HG02759 (cell line): Measurements from ENCODE around the gene SYNE4.
"Not testable (repeated sequence)": the region's sequence is repeated elsewhere in the genome, so short reads cannot be mapped to it uniquely, and the experiment has no call there.

Experiments
- ATAC-seq: cut with Tn5 transposase; IDR thresholded peaks from one replicate; pipeline ENCODE4 v1.9.1; 2021; ENCODE audit warnings: mild to moderate bottlenecking, moderate library complexity; ENCODE audit not compliant: unreplicated experiment

The SYNE4 gene

DNA sequence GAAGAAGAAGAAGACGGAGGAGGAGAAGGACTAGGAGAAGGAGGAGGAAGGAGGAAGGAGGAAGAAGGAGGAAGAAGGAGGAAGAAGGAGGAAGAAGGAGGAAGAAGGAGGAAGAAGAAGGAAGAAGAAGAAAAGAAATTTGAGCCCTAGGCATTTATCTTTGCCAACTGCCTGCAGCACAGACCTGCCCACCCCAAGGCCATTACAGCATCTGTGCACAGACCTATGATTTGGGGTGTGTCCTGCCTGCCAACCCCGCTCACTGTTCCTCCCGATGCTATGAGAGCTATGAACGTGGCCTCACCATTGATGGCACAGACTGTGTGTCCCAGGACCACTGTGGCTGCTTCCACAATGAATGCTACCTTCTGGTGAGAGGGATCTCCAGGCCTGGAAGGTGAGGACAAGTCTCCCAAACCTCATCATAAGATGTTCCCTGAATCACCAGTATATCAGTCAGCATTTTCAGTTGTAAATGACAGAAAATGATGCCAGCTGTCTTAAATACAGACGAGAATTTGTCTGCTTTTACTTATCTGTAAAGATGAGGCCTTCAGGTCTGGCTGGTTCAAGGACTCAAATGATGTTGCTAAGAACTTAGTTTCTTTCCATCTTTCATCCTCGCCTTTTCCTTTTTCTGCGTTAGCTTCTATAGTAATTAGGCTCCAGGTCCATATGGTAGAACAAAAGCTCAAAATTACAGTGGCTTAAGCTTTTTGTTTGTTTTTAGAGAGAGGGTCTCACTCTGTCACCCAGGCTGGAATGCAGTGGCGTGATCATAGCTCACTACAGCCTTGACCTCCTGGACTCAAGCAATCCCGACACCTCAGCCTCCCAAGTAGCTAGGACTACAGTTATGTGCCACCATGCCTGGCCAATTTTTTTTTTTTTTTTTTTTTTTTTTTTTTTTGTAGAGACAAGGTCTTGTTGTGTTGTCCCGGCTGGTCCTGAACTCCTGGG, 17.6 kb downstream of the SYNE4 start:
- no peak for ATAC-seq

DNA sequence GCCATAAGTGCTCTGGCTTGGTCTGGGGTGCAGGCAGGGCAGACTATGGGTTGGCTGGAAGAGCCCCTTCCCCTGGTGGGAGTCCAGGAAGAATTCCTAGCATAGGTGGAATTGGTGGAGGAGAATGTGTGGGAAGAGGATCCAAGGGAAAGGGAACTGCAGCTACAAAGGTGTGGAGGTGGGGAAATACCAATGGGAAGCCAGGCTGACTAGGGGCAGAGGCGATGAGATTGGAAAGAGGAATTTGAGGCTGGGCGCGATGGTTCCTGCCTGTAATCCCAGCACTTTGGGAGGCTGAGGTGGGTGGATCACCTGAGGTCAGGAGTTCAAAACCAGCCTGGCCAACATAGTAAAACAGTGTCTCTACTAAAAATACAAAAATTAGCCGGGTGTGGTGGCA, 18.5 kb downstream of the SYNE4 start:
- no peak for ATAC-seq

DNA sequence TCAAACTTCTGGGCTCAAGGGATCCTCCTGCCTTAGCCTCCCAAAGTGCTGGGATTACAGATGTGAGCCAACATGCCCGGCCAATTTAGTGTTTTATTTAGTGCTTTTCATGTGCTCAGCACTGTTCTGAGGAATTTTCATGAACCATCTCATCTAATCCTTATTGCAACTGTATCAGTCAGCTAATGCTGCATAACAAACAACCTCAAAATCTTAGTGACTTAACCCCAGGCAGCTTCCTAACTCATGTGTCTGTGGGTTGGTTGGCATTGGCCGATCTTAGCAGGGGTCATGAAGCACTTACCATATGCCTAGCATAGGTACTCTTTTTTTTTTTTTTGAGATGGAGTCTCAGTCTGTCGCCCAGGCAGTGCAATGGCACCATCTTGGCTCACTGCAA, 19.8 kb downstream of the SYNE4 start:
- no peak for ATAC-seq

DNA sequence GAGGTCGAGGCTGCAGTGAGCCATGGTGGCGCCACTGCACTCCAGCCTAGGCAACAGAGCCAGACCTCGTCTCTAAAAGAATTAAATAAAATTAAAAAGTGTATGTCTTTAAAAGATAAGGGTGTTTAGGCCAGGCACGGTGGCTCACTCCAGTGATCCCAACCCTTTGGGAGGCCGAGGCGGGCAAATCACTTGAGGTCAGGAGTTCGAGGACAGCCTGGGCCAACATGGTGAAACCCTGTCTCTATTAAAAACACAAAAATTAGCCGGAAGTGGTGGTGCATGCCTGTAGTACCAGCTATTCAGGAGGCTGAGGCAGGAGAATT, 21.1 kb downstream of the SYNE4 start:
- no peak for ATAC-seq

DNA sequence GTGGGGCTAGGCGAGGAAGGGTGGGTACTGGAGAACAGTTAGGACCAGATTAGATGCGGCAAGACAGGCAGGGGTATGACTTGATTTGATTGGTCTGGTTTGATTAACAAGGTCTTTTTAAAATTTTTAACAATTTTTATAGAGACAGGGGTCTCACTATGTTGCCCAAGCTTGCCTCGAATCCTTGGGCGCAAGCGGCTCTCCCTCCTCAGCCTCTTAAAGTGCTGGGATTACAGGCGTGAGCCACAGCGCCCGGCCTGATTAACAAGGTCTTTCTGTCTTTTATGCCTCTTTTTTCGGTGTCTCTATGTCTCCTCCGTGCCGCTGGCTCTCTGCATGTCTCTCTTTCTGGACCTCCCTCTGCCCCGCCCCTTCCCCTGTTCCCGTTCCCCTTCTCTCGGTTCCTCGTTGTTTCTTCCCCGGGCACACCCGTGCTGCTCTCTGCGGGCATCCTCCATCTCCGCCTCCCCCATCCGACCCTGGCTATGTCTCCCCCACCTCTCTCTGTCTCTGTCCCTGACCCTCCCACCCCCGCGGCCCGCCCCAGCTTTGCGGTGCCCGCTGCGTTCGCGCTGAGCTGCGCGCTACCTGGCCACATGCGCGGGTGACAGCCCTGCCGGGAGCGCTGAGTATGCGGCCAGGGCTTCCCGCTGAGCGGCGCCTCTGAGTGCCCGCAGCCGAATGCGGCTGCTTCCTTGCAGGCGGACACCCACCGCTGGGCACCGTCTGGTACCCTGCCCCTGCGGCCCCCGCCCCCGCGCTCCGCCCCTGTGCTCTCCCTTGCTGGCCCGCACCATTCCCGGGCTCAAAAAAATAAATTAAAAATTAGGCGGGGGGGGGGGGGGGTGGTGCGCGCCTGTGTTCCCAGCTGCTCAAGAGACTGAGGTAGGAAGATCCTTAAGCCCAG, 21.7 kb downstream of the SYNE4 start:
- no peak for ATAC-seq

DNA sequence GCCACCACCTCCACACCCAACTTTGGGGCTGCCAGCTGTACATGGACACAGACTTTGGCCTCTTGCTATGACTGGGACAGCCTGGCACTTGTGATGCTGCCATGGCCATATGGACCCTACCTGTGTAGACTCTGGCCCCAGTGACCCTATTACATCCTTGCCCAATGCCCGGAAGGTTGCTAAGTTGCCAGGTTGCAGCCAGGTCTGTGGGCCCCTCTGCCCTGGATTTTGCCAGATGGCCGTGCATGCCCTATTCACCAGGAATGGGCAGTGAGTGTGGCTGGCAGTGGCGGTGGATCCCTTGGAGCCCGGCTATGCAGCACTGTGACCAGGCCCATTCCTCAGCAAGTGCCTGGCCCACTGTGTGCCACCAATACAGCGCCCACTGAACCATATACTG, 22.5 kb downstream of the SYNE4 start:
- ATAC-seq, result no peak

DNA sequence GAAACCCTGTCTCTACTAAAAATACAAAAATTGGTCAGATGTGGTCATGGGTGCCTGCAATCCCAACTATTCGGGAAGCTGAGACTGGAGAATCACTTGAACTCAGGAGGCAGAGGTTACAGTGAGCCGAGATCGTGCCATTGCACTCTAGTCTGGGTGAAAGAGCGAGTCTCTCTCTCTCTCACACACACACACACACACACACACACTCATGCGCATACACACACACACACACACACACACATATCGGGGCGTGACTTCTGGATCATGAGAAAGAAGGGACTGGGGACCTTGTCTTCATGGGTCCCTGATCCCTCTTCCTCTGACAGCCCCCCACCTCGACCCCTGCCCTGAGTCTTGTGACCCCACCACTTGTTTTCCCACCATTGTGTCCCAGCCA, 25.4 kb downstream of the SYNE4 start:
- no peak for ATAC-seq

DNA sequence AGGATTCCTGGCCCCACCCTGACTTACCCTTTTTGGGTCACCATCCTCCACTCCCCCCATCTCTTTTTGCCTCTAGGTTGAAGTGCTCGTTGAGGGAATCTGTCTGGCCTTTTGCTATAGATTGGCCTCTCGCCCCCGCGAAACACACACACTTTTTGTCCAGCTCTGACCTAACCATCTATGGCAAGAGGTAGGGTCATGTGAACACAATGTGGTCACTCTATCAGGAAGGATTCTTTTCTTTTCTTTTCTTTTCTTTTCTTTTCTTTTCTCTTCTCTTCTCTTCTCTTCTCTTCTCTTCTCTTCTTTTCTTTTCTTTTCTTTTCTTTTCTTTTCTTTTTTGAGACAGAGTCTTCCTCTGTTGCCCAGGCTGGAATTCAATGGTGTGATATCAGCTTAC, 27.6 kb downstream of the SYNE4 start:
- not testable (repeated sequence) for ATAC-seq

DNA sequence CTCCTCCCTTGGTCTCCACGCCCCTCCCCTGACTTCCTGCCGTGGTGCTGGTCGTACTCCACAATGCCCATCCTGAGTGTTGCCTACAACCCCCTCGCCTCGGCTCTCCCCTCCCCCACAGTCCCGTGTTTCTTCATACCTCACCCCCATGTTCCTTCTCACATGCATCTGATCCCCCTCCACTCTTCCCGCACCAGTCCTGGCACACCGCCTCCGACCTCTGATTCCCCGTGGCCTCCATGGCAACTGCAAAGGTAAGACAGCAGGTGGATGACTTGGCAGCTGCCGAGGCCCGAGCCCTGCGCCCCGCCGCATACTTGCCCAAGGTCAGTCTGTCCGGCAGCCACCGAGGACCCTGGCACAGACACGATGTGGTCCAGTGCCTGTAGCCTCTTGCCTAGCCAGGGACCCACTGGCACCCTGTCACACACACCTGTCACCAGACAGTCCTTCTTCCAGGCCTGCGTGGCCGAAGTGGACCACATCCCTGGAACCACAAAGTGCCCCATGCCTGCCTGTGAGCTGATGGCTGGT, 29.7 kb downstream of the SYNE4 start:
- ATAC-seq, result no peak

DNA sequence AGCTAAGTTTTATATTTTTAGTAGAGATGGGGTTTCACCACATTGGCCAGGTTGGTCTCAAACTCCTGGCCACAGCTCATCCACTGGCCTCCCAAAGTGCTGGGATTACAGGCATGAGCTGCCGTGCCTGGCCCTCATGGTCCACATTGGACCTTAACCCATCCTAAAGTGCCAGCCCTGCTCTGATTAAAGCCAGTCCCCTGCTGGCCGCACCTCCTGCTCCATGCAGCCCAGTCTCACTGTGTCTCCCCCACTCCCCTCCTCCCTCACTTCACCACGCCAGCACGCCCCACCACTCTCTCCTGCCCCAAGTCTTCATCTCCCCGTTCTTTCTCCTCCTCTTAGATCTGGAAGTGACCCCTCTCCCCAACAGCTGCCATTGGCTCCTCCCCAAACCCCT, 30.3 kb downstream of the SYNE4 start:
- no peak for ATAC-seq

DNA sequence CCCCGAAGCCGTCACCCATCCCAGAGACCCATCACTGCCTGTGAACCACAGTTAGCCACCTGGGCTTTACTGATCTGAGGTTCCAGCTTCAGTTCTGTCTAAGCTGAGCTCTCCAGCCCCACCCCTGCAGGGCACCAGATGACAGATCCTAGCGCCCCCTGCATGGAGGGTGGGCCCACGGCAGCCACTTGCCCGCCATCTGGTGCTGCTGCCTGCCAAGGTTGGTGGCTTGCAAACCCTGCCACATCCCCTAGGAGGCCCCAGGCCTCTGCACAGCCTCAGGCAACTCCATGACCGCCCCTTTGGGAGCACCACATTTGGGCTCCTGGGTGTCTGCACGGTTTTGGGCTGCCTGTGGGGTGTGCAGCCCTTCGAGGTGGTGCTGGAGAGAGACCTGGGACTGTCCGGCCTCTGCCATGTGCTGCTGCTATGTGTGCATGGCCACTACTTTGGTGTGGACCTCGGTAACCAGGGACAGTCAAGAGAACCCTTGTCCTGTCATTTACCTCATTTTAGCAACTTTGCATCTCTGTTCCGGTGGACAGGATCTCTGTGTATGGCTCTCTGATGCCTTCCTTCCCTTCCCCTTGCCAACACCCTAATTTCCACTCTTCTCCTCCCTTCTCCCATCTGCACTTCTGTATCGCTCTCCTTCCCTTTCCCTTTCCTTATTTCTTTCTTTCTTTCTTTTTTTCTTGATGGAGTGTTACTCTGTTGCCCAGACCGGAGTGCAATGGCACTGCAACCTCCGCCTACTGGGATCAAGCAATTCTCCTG, 31.0 kb downstream of the SYNE4 start:
- no peak for ATAC-seq

DNA sequence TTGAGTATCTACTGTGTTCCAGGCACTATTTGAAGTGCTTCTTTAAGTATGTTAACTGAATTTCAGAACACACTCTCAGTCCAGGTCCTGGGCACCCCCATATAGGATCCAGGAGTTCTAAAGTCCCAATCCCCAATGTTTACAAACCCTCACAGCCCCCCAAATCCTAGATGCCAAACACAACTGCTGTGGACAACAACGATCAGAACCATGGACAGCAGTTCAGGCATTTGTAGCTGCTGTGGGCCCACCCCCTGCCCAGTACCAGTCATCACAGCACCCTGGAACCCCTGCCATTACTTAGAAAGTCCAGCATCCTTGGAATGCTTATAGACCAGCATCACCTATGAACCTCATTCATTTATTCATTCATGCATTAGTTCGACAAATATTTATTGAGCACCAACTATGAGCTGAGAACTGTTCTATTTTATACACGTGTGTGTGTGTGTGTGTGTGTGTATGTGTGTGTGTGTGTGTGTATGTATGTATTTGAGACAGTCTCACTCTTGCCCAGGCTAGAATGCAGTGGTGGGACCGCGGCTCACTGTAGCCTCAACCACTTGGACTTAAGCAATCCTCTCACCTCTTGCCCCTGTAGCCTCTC, 32.9 kb downstream of the SYNE4 start:
- ATAC-seq, result no peak

DNA sequence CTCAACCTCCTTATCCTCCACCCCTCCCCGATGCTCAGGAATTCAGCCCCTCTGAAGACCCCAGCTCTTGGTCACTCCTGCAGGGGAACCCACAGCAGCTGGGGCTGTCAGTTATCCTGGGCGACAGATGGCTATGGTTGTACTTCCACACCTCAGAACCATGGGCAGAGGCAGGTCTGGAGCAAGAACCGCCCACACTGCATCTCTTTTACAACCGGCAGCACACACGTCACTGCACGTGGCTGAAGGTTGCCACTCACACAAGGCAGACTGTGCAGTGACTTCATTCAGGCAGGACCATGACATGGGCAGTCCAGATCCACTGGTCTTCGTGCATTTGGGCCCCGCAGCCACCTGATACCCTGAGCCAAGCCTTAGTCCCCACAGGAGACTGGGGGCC, 35.1 kb downstream of the SYNE4 start:
- no peak for ATAC-seq

DNA sequence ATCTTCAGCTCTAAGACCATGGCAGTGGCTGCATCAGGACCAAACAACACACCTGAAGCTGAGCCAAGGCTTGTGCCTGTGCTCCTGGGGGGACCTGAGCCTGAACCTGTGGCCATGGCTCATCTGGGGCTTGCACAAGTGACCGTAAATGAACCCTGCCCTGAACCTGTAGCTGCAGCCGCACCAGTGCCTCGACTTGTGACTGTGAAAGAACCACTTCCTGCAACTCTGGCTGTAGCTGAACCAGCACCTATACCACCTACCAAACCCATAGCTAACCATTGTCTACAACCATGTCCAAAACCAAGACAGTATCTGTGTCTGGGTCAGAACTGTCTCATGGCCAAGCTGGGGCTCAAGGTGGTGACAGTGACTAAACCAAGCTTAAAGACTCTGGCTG, 41.8 kb downstream of the SYNE4 start:
- ATAC-seq, result no peak

DNA sequence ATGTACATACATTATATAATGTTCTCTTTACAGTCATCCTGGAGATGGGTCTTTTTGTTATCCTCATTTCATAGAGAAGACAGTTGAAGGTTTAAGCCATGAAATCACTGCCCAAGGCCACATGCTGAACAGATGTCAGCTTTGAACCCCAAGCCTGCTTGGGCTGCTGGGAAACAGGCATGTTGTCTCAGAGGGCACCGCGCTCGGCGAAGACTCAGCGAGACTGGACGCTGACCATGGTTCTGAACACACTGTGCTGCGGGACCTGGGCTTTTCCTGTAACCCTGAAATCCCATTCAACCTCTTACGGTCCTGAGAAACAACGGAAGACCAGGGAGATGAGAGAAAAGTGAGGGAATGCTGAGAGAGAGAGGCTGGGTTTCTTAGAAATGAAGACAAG, 45.1 kb downstream of the SYNE4 start:
- no peak for ATAC-seq

DNA sequence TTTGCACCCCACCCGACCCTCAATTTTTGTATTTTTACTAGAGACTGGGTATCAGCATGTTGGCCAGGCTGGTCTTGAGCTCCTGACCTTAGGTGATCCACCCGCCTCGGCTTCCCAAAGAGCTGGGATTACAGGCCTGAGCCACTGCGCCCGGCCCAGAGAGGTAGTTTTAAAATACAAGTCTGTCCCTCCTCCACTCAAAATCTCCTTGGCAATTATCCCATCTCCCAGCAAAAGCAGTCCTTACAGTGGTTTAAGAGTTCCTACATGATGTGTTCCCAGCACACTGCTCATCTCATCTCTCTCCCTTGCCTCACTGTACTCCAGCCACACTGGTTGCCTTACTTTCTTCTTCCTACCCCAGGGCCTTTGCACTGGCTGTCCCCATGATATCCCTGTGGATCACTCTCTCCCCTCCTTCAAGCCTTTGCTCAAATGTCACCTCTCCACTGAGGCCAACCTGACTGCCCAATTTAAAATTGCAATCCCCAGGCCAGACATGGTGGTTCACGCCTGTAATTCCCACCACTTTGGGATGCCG, 48.1 kb downstream of the SYNE4 start:
- no peak for ATAC-seq

DNA sequence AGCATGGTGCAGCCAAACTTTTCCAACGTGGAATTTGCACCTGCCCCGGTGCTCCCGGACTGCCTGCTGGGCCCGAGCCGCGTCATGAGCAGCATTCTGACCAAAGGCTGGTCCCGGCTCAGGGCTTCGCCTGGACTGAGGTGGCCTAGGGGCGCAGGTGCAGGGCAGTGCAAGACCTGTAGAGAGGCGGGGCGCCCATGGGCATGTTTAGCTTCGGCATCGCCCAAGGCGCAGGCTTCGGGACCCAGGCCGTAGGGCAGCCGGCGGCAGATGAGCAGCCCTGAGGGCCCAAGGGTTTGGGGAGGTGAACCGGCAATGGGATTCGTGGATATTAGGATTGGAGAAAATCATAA, 48.7 kb downstream of the SYNE4 start:
- ATAC-seq, result no peak

DNA sequence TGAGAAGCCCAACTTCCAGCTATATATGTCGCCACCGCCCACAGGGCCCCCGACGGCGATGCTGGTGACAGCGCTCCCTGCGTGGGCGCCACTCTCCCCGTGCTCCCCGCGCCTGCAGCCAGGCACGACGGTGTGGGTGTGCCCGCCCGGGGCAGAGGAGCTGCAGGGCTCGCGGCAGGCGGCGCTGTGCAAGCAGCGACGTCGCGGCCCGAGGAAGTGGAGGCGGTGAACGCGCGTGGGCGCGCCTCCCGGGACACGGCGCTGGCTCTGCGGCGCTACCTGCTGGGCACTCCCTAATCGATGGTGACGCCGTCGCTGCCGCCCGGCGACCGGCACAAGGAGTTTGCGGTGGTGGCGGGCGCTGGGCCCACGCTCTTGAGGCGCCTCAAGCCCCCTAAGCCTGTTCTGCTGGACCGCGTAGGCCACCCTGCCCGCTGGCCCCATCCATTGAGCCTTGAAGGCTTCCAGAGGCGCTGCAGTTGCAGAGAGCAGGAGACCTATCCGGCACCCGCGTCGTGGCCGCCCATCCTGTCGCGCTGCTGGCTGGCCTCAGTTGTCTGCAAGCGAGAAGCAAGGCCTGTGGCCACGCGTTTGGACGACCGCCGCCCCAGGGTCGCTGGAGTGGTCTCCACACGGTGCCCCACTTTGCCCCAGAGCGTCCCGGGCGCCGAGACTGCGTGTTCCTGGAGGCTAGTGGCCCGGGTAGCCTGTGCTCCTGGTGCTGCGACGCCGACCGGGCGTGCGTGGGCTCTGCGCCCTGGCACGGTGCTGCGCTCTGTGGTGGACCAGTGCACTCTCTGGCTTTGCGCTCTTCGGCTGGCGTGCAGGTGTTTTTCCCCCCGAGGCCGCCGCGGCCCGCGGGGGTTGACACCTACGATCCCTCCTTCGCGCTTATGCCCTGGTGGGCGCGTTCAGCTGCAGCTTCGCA, 49.3 kb downstream of the SYNE4 start:
- no peak for ATAC-seq

DNA sequence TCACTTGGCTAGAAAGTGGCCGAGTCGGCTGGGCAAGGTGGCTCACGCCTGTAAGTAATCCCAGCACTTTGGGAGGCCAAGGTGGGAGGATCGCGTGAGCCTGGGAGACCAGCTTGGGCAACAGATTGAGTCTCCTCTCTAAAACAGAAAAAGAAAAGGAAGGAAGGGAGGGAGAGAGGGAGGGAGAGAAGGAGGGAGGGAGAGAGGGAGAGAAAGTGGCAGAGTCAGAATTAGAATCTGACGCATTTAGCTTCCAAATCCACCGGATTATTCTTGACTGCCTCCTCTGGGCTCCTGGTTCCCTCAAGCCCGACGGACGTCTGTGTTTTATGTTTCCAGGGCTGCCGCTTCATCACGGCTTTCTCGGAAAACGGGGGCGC, 50.0 kb downstream of the SYNE4 start:
- ATAC-seq, result no peak
